Natural killer cell (primary cell): ENCODE data around the gene SRRD. TPM values are rescaled to one million over a fixed set of nuclear protein-coding genes. Genes with fewer than 3 reads are reported as not detected.

Experiments
- ATAC-seq, 3 donors: fragments of 150-1000 bp in 2 of 3; fragments of 200-7000 bp in 1 of 3; cut with Tn5 transposase; 1 replicate in 1 of 3; 2 replicates in 2 of 3; pipeline ENCODE4 v1.10.0; 2021; ENCODE audit warnings: mild to moderate bottlenecking in 2 of 3, moderate library complexity in 2 of 3
- DNase-seq, 2 donors: peaks; one replicate each; pipeline versions ENCODE4 v3.0.0 to v3.0.0-alpha.2; 2013 to 2021; ENCODE audit warnings: mixed read lengths in 1 of 2
- H3K27ac ChIP-seq: one replicate; pipeline ENCODE4 v1.5.1; 2013; ENCODE audit warnings: mild to moderate bottlenecking, low read length
- H3K27me3 ChIP-seq: one replicate; pipeline ENCODE4 v1.6.1; 2013; ENCODE audit warnings: low read length; ENCODE audit not compliant: control insufficient read depth, insufficient read depth
- H3K36me3 ChIP-seq: one replicate; pipeline ENCODE4 v1.6.1; 2013; ENCODE audit warnings: low read length; ENCODE audit not compliant: control insufficient read depth, insufficient read depth
- H3K4me1 ChIP-seq: one replicate; pipeline ENCODE4 v1.6.1; 2013; ENCODE audit warnings: low read length; ENCODE audit not compliant: control insufficient read depth, insufficient read depth
- H3K4me3 ChIP-seq: one replicate; pipeline ENCODE4 v1.5.1; 2013; ENCODE audit warnings: low read length
- H3K9me3 ChIP-seq: one replicate; pipeline ENCODE4 v1.6.1; 2013; ENCODE audit warnings: low read length; ENCODE audit not compliant: control insufficient read depth, insufficient read depth
- H3K27ac Mint-ChIP-seq, 2 donors: one replicate each; pipeline ENCODE4 v1.8.0; 2022; ENCODE audit warnings: mild to moderate bottlenecking in 2 of 2, mixed read lengths in 2 of 2, moderate library complexity in 1 of 2
- H3K27me3 Mint-ChIP-seq, 2 donors: one replicate each; pipeline ENCODE4 v1.8.0; 2022; ENCODE audit warnings: low read depth in 2 of 2, mixed read lengths in 2 of 2
- H3K36me3 Mint-ChIP-seq: one replicate; pipeline ENCODE4 v1.8.0; 2022; ENCODE audit warnings: mixed read lengths
- H3K4me1 Mint-ChIP-seq, 2 donors: one replicate each; pipeline ENCODE4 v1.8.0; 2022; ENCODE audit warnings: mixed read lengths in 2 of 2
- H3K4me3 Mint-ChIP-seq: one replicate; pipeline ENCODE4 v1.8.0; 2022; ENCODE audit warnings: mild to moderate bottlenecking, moderate library complexity, mixed read lengths
- H3K9me3 Mint-ChIP-seq, 2 donors: one replicate each; pipeline ENCODE4 v1.8.0; 2022; ENCODE audit warnings: mixed read lengths in 2 of 2
- WGBS: methylation state at CpG from one replicate; pipeline ENCODE4 v1.1.7; 2013; ENCODE audit warnings: missing lambda C conversion rate; ENCODE audit not compliant: insufficient coverage; 5-methylcytosine and 5-hydroxymethylcytosine counted together
- intact Hi-C: fragments of 100-400 bp; cut with micrococcal nuclease; formaldehyde crosslinking; loops from one replicate; pipeline ENCODE4 v1.14.2; 2022
- total RNA-seq, 4 donors: library from RNA; stranded (reverse); fragments of 120-200 nt in 1 of 4; gene quantifications; one replicate each; pipeline versions ENCODE4 v1.2.3 to v1.2.4, GENCODE V29; 2013 to 2022
- TF ChIP-seq, protein P1 (sequence below): fragments of 200-600 bp; IDR thresholded peaks from one replicate; pipeline ENCODE4 v1.8.0; 2022; ENCODE audit warnings: antibody characterized with exemption

The SRRD gene
- total RNA-seq, 3 donors from 2014 or later (not counting 1 experiment from before 2014, with no cell fraction given): 18.8 to 21.5 (median 21.4) TPM

DNA sequence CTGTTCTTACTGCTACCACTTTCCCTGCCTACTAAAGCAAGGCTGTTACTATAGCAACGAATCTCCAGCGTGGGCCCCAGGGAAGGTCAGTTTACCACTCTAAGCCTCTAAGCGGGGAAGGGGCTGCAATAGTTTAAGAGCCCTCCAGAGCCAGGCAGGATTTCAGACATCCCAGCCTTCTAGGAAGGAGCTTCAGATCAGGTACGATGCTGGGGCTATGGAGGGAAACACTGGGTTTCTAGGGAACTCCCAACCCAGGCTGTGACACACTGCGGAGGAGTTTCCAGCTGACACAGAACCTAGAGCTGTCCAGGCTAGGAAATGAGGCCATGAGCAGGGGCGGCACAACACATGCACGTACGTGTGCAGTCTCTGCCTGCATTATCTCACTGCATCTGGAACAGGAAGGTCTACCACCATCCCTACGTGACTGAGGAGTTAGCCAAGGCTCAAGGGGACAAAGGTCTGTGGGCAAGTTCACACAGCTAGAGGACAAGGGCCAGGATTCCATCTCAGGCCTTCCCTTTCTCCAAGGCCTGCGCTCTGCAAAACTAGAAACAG, 20.5 kb upstream of the SRRD start:
- no peak overlapping the region for H3K27ac Mint-ChIP-seq
- WGBS: 90% methylated on average over 10 of the region's 10 CpGs
- no peaks in the 10 kb centered on the region for H3K4me1 Mint-ChIP-seq
- H3K4me3 ChIP-seq: no peak overlapping the region
- H3K27me3 ChIP-seq: no peaks in the 10 kb centered on the region
- peaks cover 52% of the 10 kb centered on the region for H3K36me3 ChIP-seq
- TF ChIP-seq, protein P1, sequence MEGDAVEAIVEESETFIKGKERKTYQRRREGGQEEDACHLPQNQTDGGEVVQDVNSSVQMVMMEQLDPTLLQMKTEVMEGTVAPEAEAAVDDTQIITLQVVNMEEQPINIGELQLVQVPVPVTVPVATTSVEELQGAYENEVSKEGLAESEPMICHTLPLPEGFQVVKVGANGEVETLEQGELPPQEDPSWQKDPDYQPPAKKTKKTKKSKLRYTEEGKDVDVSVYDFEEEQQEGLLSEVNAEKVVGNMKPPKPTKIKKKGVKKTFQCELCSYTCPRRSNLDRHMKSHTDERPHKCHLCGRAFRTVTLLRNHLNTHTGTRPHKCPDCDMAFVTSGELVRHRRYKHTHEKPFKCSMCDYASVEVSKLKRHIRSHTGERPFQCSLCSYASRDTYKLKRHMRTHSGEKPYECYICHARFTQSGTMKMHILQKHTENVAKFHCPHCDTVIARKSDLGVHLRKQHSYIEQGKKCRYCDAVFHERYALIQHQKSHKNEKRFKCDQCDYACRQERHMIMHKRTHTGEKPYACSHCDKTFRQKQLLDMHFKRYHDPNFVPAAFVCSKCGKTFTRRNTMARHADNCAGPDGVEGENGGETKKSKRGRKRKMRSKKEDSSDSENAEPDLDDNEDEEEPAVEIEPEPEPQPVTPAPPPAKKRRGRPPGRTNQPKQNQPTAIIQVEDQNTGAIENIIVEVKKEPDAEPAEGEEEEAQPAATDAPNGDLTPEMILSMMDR: no peak
- no peak overlapping the region for H3K4me3 Mint-ChIP-seq
- peaks cover 12% of the 10 kb centered on the region for H3K36me3 Mint-ChIP-seq
- no peak overlapping the region for H3K27ac ChIP-seq
- intact Hi-C loops: no loop called here
- H3K4me1 ChIP-seq: no peaks in the 10 kb centered on the region
- ATAC-seq: no peak
- H3K27me3 Mint-ChIP-seq: no peaks in the 10 kb centered on the region
- no peaks in the 10 kb centered on the region for H3K9me3 Mint-ChIP-seq
- no peak for DNase-seq
- H3K9me3 ChIP-seq: no peaks in the 10 kb centered on the region

- no peaks in the 10 kb centered on the region for H3K4me1 ChIP-seq
- H3K4me3 ChIP-seq: no peak overlapping the region
- Mint-ChIP-seq H3K4me3 (no peak overlapping the region), H3K27me3 (no peaks in the 10 kb centered on the region), H3K27ac (no peak overlapping the region), H3K36me3 (peaks cover 17% of the 10 kb centered on the region), H3K9me3 (no peaks in the 10 kb centered on the region), H3K4me1 (no peaks in the 10 kb centered on the region)
- H3K36me3 ChIP-seq: peaks cover 54% of the 10 kb centered on the region
- TF ChIP-seq, protein P1: no peak
- intact Hi-C loops: no loop called here
- no peaks in the 10 kb centered on the region for H3K9me3 ChIP-seq
- H3K27me3 ChIP-seq: no peaks in the 10 kb centered on the region
- DNase-seq (no peak), ATAC-seq (no peak)
- H3K27ac ChIP-seq: no peak overlapping the region
- 90% methylated on average over 9 of the region's 9 CpGs for WGBS
Observed at GRCh38 chr22:26463688-26464087, 20.0 kb upstream of the SRRD start.

DNA sequence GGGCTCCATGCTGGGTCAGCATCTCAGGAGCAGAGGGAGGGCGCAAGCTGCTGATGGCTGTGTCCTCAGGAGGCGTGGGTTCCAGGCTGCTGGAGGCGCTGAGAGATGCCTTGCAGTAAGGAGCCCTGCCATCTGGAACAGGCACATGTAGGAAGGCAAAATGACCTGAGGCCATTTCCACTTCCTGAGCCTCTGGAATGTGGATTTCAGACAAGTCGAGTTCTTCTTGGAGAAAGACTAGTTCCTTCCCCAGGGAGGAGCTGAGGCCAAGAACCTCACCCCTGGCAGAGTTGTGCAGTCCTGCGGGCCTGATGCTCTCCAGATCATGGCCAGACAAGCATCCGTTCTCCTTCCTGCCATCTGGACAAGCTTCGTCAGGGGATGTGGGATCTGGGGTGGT, 19.4 kb upstream of the SRRD start:
- no peaks in the 10 kb centered on the region for H3K9me3 Mint-ChIP-seq
- H3K36me3 ChIP-seq: peaks cover 55% of the 10 kb centered on the region
- no peaks in the 10 kb centered on the region for H3K27me3 ChIP-seq
- TF ChIP-seq, protein P1: no peak
- no peak overlapping the region for H3K27ac Mint-ChIP-seq
- H3K4me1 ChIP-seq: no peaks in the 10 kb centered on the region
- intact Hi-C loops: no loop called here
- H3K4me1 Mint-ChIP-seq: no peaks in the 10 kb centered on the region
- no peak overlapping the region for H3K4me3 ChIP-seq
- H3K36me3 Mint-ChIP-seq: peaks cover 23% of the 10 kb centered on the region
- WGBS: 95% methylated on average over 7 of the region's 7 CpGs
- no peaks in the 10 kb centered on the region for H3K9me3 ChIP-seq
- ATAC-seq (no peak), DNase-seq (no peak)
- no peak overlapping the region for H3K27ac ChIP-seq
- H3K4me3 Mint-ChIP-seq: no peak overlapping the region
- H3K27me3 Mint-ChIP-seq: no peaks in the 10 kb centered on the region

- 92% methylated on average over 5 of the region's 5 CpGs for WGBS
- no peak overlapping the region for H3K4me3 ChIP-seq
- TF ChIP-seq, protein P1: no peak
- H3K36me3 Mint-ChIP-seq: peaks cover 24% of the 10 kb centered on the region
- H3K4me1 ChIP-seq: no peaks in the 10 kb centered on the region
- no peaks in the 10 kb centered on the region for H3K27me3 ChIP-seq
- H3K9me3 ChIP-seq: no peaks in the 10 kb centered on the region
- intact Hi-C loops: no loop called here
- no peaks in the 10 kb centered on the region for H3K9me3 Mint-ChIP-seq
- H3K4me3 Mint-ChIP-seq: no peak overlapping the region
- H3K27me3 Mint-ChIP-seq: no peaks in the 10 kb centered on the region
- DNase-seq: no peak
- no peak for ATAC-seq
- H3K27ac Mint-ChIP-seq: no peak overlapping the region
- no peak overlapping the region for H3K27ac ChIP-seq
- no peaks in the 10 kb centered on the region for H3K4me1 Mint-ChIP-seq
- H3K36me3 ChIP-seq: peaks cover 70% of the 10 kb centered on the region
Observed at GRCh38 chr22:26466196-26466595, 17.5 kb upstream of the SRRD start.
